Activated T-helper 9 cell treated with anti-CD3 and anti-CD28 coated beads, Interleukin-2, amount 50 U/mL, for 16 hours (primary cell): Measurements from ENCODE around the gene RYK.
A peak's percentile ranks its signal among the peaks of the same experiment; 100 is the strongest.
"Not testable (repeated sequence)": the region's sequence is repeated elsewhere in the genome, so short reads cannot be mapped to it uniquely, and the experiment has no call there.

Experiments
- DNase-seq: peaks from one replicate; pipeline ENCODE4 v3.0.0-alpha.2; 2020; ENCODE audit warnings: low read depth

The RYK gene

DNA sequence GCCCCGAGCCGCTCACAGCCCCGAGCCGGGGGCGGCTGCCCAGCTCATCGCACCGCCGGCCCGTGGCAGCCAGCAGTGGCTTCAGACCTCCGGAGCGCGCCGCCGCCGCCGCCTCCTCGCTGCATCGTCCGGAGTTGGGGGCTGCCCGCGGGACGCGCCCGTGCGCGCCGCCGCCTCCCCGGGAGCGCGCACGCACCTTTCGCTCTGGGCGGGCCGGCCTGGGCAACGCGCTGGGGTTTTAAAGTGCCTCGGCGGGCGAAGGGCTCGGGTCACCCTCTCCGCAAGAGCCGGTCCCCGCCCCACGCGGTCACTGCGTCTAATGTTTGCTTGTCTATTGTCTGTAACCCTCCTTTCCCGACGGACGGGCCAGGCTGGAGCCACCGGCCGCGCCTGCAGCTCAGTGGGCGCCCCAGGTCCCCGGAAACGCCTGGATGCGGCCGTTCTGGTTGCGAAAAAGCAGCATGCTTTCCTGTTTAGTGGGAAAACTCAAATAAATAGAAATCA, at the start of gene RYK:
TSS of gene RYK (minus strand) at position 143 of the 504 bp plus-strand sequence. CDS start 205 bp downstream, outside the sequence.
- DNase-seq, result peak; percentile 68

DNA sequence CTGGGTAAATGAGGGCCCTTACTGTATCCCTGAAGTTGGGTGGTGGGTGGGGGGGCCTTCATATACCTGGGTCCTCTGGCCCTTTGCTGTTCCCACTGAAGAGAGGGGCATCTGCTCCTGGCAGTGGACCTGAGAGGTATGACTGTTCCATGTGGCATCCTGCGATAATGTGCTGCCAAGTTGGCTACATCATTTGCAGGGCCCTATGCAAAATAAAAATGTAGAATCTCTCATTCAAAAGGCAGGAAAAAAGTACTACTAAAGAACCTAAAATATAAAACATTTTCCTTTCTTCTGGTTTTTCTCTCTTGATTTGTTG, 49.2 kb upstream of the RYK start:
- DNase-seq, result no peak

DNA sequence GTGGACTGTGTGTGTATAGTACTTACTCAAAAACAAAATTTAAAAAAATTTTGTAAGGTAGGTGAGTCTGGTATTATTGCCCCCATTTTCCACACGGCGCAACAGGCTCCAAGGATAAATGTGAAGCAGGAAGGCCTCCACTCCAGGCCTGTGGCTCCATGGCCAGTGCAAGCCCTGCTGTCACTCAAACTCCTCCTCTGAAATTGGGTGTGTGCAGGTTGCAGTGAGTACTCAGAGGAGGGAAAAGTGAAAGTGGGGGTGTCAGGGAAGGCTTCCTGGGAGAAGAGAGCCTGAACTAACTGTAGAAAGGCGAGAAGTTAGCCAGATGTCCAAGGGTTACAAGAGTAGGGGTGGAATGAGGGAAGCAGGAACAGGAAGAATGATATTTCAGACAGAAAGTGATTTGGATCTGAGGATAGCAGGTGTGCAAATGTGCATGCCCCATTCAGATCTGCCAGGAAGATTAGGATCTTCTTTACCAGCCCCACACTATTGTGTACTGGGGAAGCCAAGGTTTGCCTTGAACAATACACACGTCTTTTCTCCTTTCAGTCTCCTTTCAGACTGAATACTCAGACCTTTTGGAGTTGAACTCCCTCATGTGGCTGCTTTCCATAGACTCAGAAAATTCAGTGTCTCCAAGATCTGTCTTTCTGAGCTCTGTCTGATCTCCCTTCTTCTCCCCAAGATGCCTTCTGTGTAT, 48.7 kb upstream of the RYK start:
- no peak for DNase-seq

DNA sequence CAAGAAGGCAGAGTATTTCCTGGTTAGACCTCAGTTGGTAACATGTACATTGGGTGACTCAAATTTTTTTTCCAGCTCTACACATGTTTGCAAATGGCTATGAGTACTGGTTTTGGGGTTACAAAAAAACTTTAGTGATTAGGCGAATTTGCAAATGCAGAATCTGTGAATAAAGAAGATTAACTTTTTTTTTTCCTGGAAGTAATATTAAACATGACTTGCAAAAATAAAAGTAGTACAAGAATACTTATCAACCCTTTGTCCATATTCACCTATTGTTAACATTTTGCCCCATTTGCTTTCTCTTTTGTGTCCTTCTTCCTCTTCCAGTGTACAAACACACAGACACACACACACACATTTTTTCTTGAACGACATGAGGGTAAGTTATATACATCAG, 47.6 kb upstream of the RYK start:
- no peak for DNase-seq

DNA sequence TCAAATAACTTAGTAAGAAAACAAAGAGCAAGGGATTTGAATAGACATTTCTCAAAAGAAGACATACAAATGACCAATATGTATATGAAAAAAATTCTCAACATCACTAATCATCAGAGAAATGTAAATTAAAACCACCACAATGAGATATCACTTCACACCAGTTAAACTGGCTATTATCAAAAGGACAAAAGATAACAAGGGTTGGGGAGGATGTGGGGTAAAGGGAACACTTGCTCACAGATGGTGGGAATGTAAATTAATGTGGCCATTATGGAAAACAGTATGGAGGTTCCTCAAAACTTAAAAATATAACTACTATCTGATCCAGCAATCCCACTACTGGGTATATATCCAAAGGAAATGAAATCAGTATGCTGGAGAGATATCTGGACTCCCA, 46.0 kb upstream of the RYK start:
- DNase-seq, result no peak

DNA sequence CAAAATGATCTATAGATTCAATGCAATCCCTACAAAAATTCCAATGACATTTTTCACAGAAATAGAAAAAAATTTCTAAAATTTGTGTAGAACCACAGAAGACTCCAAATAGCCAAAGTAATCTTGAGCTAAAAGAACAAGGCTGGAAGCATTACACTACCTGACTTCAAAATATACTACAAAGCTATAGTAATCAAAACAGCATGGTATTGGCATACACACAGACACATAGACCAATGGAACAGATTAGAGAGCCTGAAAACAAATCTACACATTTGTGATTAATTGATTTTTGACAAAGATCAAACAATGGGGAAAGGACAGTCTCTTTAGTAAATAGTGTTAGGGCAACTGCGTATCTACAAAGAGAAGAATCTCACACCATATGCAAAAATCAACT, 45.3 kb upstream of the RYK start:
- DNase-seq, result no peak

DNA sequence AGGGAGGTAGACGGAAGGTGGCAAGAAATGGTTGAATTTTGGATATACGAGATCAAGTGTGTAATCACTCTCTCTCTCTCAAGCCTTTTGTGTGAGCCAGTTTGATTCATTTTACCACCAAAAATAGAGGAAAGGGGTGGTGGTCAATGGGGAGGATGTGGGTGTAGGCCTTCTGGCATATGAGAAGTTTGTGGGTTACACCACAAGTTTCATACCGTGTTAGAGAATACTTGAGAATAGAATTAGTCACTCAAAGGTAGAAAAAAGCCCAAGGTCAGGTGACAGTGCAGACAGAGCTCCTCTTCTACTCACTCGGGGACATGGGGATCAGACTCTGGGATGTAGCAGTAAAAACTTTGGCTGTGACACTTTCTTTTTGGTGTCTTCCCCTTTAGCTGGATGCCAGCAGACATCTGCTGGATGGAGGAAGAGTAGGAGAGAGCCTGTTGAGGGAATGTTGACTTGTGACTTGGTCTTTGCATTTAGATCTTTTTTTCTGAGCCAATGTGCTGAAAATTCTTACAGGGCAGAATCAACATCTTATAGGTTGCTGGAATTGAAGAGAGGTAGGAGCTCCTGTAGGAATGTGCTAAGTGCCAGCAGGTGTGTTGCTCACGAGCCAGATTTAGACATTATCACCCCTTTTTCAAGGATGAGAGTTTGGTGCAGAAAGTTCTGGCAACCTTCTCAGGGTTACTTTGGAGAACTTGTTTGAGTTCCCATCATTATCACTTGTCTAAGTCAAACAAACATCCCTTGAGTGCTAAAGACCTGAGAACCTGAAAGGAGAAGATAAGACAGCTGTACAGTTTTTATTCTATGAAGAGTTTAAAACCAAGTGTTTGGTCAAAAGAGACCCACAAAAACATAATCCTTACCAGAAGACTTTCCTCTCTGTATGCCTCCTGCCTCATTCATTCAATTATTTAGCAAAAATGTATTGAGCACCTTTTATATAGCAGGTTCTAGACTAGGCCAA, 43.9 kb upstream of the RYK start:
- DNase-seq, result peak; percentile 34

DNA sequence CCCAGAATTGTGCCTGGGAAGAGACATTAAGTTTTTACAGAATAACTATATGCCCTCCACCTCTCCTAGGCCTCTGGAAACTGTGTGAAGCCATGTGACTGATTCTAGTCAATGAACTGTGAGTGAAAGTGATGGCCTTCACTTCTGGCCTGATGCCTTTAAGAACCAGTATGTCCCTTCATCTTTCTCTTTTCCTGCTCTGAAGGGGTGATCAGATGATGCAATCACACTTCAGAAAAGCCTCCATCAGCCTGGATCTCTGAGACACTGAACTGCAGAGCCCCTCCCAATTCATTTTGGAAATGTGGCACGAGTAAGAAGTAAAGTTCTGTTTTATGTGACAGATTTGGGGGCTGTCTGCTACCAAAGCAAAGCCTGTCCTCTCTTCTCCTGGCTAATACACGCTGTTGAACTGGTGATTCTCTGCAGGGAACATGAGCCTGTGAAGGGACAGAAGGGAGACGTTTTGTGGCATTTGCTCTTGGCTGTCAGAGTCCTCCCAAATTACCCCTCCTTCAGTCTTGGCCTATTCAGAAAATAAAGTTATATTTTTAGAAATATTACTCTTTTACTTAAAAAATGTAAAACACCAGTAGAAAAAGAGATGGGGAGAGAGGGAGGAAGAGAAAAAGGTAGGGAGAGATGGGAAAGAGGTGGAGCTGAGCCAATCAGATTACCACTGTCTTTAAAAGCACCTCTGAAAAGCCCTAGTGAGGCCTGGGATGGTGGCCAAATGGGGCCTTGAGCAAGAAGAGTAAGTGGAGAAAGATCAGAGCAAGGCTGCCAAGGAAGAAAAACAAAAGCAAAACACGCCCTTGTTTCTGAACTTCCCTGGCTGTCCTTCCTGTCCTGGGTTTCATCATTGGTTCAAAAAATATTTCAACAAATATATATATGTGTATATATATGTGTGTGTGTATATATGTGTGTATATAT, 40.9 kb upstream of the RYK start:
- DNase-seq, result no peak

DNA sequence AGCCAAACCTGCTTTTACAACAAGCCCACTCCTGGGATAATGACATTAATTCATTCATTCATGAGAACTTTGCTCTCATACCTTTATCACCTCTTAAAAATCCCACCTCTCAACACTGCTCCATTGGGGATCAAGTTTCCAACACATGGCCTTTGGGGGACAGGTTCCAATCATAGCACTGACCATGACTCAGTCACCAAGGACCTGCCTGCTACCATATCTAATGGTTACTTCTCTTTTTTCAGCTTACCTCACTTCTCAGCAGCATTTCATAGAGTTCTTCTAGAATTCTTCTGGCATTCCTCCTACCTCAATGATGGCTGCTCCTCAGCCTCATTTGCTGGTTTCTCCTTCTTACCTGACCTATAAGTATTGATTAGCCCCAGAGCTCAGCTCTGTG, 36.9 kb upstream of the RYK start:
- no peak for DNase-seq

DNA sequence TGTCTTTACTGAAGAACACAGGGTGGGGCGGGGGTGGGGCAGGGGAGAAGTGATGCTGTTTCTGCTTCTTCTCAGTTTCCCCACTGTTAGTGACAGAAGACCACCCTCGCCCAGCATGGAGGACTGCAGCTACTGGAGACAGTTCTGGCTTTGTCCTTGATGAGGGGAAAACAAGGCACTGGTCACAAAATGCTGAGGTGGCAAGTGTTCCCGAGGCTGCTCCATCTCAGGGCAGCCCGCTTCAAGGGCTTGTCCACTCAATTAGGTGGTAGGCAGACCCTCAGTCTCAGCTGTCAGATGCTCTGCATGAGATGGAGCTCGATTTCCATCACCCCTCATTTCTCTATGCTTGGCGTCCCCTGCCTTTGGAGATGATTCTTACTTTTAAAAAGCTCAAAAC, 33.8 kb upstream of the RYK start:
- DNase-seq, result no peak

DNA sequence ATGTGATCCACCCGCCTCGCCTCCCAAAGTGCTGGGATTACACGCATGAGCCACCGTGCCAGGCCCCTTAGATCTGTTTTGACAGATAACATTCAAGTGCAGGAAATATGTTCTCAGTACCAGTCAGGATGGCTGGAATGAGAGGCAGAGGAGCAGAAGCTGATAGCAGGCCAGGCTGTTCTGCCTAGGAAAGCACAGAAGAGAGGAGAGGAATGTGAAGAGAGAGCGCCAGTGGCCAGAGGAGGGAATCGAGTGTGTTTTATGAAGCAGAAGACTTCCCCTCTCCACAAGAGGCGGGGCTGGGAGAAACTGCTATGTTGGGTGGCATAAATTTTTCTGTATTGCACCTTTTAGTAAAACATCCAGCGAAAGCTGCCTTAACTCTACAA, 32.0 kb upstream of the RYK start:
- DNase-seq, result no peak

DNA sequence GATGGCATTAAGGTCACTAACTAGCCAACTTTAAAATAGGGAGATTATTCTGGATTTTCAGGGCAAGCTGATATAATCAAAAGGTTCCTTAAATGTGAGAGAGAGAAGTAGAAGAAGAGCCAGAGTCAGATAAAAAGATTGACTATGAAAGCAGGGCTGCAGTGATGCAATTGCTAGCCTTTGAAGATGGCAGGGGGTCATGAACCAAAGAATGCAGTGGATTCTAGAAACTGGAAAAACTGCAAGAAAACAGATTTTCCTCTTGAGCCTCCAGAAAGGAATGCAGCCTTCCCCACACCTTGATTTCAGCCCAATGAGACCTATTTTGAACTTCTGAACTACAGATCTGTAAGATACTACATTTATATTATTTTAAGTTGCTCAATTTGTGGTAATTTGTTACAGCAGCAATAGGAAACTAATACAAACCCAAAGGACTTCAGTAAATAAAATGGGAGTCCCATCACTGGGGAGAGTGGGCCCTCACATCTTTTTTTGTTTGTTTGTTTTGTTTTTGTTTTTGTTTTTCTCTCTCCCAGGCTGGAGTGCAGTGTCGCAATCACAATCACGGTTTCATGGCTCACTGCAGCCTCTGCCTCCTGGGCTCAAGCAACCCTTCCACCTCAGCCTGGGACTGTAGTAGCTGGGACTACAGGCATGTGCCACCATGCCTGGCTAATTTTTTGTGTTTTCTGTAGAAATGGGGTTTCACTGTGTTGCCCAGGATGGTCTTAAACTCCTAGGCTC, 31.4 kb upstream of the RYK start:
- DNase-seq, result no peak

DNA sequence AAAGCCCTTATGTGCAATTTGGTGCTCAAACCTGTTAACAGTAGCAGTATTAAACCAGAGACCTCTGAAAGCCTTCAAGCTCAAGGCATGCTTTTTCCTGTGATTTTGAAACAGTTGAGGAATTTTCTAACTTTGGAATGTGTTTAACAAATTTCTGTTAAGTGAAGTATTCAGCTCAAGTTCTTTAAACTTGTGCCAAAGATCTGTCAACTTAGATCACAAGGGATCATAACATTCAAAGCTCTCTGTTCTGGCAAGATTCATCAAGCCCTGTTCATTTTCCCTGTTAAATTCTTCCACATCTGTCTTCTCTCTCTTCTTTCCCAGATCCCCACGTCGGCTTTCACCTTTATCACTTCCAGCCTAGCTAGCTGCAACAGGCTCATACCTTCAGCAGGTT, 28.8 kb upstream of the RYK start:
- no peak for DNase-seq

DNA sequence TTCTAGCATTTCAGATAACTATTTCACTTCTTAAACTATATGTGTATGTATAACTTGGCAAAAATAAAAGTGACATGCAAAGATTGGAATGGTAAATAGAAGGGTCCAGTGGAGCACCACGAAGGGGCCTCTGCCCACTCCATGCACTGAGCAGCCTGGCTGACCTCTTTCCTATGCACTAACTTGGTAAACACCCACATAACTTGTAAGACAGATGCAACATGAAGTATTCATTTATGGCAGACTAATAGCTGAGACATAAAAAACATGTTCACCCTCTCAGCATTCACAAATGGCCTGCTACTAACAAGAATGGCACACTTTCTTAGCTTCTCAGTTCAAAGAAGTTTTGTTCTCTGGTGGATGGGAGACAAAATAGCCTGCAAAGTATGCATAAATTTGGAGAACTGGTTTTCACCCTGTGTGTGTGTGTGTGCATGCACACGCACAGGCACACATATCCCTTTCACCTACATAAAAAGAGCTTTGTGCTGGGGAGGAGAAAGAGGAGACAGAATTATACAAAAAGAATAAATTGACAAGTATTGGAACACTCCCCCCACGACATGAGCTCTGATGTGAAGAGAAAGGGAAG, 26.5 kb upstream of the RYK start:
- no peak for DNase-seq

DNA sequence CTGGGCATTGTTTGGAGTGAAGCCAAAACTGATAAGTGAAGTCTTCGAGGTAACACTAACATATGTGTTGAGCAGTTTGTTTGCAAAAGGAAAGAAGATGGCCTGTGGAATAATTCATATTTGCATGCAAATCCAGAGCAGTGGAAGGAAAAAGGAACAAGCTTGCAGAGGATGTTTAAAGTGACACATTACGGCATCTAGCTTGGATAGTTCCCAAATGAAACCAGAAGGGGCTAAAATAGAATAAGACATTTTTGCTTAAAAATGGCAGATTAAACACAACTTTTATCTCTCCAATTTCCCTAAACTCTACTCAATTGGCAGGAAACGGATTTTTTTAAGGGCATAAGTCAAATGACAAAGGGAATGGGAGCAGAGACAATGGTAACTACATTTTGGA, 25.4 kb upstream of the RYK start:
- DNase-seq, result no peak

DNA sequence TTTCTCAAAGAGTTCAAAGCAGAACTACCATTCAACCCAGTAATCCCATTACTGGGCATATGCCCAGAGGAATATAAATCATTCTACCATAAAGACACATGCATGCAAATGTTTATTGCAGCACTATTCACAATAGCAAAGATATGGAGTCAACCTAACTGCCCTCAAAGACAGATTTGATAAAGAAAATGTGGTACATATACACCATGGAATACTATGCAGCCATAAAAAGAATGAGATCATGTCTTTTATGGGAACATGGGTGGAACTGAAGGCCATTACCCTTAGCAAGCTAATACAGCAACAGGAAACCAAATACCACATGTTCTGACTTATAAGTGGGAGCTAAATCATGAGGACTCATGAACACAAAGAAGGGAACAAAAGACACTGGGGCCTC, 24.5 kb upstream of the RYK start:
- DNase-seq, result not testable (repeated sequence)

DNA sequence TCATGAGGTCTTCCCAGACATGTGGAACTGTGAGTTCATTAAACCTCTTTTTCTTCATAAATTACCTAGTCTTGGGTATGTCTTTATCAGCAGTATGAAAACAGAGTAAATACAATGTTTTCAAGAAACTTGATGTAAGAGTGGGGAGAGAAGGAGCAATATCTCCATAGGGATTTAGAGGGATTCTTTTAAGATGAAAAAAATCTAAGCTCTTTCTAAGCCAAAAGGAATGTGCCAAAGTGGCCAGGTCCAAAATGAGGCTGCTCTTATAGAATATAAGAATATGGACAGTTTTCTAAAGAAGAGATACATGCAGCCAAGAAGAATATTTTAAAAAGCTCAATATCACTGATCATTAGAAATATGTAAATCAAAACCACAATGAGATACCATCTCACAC, 23.9 kb upstream of the RYK start:
- DNase-seq, result no peak

DNA sequence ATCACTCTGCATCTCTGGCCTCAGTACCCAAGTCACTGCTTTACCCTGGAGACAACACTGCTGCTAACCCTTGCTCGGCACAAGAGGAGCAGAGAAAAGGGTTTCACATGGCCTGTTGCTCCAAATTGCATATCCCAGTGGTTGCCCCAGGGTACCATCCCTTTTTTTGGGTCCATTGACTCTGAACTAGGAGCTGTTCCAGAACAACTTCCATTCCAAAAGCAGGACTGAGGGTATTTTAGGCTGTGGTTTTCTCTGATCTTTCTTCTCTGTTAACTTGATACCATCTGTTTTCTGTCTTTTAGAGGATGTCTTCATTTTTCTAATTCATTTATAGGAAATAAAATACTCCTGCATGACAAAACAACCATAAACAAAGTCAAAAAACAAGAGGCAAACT, 17.3 kb upstream of the RYK start:
- no peak for DNase-seq

DNA sequence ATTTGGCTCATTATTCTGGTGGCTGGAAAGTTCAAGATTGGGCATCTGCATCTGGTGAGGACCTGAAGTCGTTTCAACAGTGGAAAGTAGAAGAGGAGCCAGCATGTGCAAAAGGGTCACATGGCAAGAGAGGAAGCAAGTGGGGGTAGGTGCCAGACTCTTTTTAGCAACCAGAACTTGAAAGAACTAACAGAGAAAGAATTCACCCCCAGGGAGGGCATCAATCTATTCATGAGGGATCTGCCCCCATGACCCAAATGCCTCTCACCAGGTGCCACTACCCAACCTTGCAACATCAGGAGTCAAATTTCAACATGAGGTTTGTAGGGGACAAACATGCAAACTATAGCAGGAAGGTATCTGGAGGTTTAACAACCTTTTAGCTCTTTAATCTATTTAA, 10.3 kb upstream of the RYK start:
- no peak for DNase-seq

DNA sequence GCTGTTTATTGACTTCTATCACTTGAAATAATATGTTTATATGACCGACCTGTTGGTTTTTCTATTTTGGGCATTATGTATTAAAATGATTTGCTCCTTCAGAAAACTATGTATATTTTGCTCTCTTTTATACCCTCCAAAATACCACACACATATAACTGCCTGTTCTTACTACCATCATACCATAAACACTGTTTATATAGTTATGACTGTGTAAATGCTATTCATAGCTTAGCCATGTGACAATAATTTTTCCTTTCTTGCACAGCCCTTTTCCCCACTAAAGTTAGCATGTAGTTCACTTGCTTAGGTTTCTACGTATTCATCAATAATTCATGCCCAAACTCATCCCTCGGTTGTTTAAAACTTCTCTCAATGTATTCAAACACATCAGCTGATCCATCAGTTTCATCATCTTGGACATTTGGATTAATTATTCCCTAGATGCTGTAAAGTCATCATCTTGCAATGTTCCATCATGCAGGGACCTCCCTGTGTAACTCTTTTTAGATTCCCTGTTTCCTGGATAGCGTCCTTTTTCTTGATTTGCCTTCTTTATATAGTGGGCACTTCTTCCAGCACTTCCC, 8.2 kb upstream of the RYK start:
- DNase-seq, result no peak

DNA sequence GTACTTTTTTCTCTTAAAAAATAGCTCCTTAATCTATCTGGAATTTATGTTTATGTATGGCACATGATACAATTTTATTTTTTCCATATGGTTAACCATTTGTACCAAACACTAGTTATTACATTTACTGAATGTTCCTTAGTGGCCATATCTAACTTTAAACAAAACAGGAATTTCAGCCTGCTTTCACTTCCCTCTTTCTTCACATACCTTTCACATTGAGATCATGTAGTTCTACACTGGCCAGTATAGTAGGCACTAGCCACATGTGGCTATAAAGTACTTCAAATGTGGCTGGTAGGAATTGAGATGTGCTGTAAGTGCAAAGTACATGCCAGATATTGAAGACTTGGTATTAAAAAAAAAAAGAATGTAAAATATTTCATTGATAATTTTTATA, 4.7 kb upstream of the RYK start:
- DNase-seq, result no peak
